Body of pancreas (tissue), 4 donors: ENCODE measurements around the gene CSMD2. TPM values are rescaled to one million over a fixed set of nuclear protein-coding genes. Genes with fewer than 3 reads are reported as not detected.

ENCODE experiments used
- ATAC-seq: fragments of 150-250 bp; one replicate; pipeline ENCODE4 v1.9.1; 2016
- DNase-seq, 4 donors: peaks; one replicate each; pipeline ENCODE4 v3.0.0-alpha.2; 2019
- H3K27ac ChIP-seq, 4 donors: fragments of 200-600 bp; sonication (generic); 1 replicate in 3 of 4; 2 replicates in 1 of 4; pipeline versions ENCODE4 v1.5.1 to v1.6.1; 2016 to 2019; ENCODE audit warnings: mild to moderate bottlenecking in 1 of 4, mixed read lengths in 1 of 4, moderate library complexity in 1 of 4
- H3K27me3 ChIP-seq, 2 donors: fragments of 200-600 bp; sonication (generic); one replicate each; pipeline ENCODE4 v1.6.0; 2016; ENCODE audit warnings: mild to moderate bottlenecking in 1 of 2
- H3K36me3 ChIP-seq, 2 donors: fragments of 200-600 bp; sonication (generic); replicated peaks in 1 of 2; 2 replicates each; pipeline ENCODE4 v1.5.1; 2016; ENCODE audit warnings: low read depth in 2 of 2; ENCODE audit not compliant: insufficient read depth in 1 of 2
- H3K4me1 ChIP-seq: fragments of 200-600 bp; sonication (generic); one replicate; pipeline ENCODE4 v1.6.0; 2016
- H3K4me3 ChIP-seq, 2 donors: fragments of 200-600 bp; sonication (generic); 1 replicate in 1 of 2; 2 replicates in 1 of 2; pipeline ENCODE4 v1.5.1; 2016 to 2019
- H3K9me3 ChIP-seq, 3 donors: fragments of 200-600 bp; sonication (generic); 1 replicate in 2 of 3; 2 replicates in 1 of 3; pipeline ENCODE4 v1.5.1; 2016
- CTCF ChIP-seq, 7 experiments: fragments of 450-650 bp in 4 of 7; fragments of 200-600 bp in 3 of 7; sonication (generic) in 3 of 7; IDR thresholded peaks; one replicate each; pipeline ENCODE4 v1.5.1; 2016 to 2019; ENCODE audit warnings: antibody characterized with exemption in 7 of 7
- POLR2A ChIP-seq, 3 donors: fragments of 450-650 bp; IDR thresholded peaks; one replicate each; pipeline ENCODE4 v1.6.1; 2016; ENCODE audit warnings: antibody characterized with exemption in 3 of 3, mild to moderate bottlenecking in 2 of 3
- WGBS, 2 donors: methylation state at CpG; one replicate each; pipeline ENCODE4 v1.1.5; 2017; 5-methylcytosine and 5-hydroxymethylcytosine counted together
- intact Hi-C: fragments of 100-400 bp; cut with DNase I; formaldehyde crosslinking; loops from one replicate; pipeline ENCODE4 v1.15.1; 2023
- total RNA-seq, 2 donors: library from RNA; depleted of rRNA; stranded (reverse); fragments of >200 nt; gene quantifications; one replicate each; pipeline ENCODE4 v1.1.0, GENCODE V29; 2016

Gene CSMD2
- total RNA-seq, 2 donors from 2014 or later = 0.26 to 0.33 TPM

GRCh38 chr1:33472269-33472980 lies 692.6 kb downstream of the CSMD2 start, which contains the start of gene ZSCAN20:
Gene ZSCAN20, plus strand, starts transcription at chr1:33472645. Its CDS starts 6,644 bp downstream, at chr1:33479289.
- Histone ChIP-seq H3K9me3 (no peaks in the 10 kb centered on the region), H3K4me3 (peak within 1 kb of the TSS in 1 of 2 donors; percentile 59), H3K27ac (peak within 1 kb of the TSS in 3 of 4 donors; percentile 55 to 70 (median 55)), H3K27me3 (no peaks in the 10 kb centered on the region), H3K36me3 (no peaks in the 10 kb centered on the region), H3K4me1 (peaks cover 23% of the 10 kb centered on the region)
- 0 to 1% methylated on average over 38 of the region's 38 CpGs for WGBS, 2 donors
- intact Hi-C loops = loop anchor here (10.0 kb wide), 1 partner anchor 142 kb away; no protein-coding TSS in a partner anchor
- TF ChIP-seq POLR2A (IDR thresholded peaks at IDR 0.05) = peak in 2 of 3 donors; percentile 51 to 55
- TF ChIP-seq CTCF (IDR thresholded peaks at IDR 0.05) = no peak
- ATAC-seq (peak; percentile 97), DNase-seq (peak; percentile 97 to 98 (median 98))

GRCh38 chr1:33471416-33471815 lies 693.6 kb downstream of the CSMD2 start:
- H3K4me1 ChIP-seq = peaks cover 23% of the 10 kb centered on the region
- WGBS, 2 donors = 65 to 76% methylated on average over 4 of the region's 4 CpGs
- intact Hi-C loops = loop anchor here (10.0 kb wide), 1 partner anchor 143 kb away; no protein-coding TSS in a partner anchor
- DNase-seq (no peak), ATAC-seq (no peak)
- TF ChIP-seq CTCF (IDR thresholded peaks at IDR 0.05) = no peak
- no peak for TF ChIP-seq POLR2A (IDR thresholded peaks at IDR 0.05)
- H3K27me3 ChIP-seq = no peaks in the 10 kb centered on the region
- peak overlapping the region in 1 of 4 donors; percentile 10 for H3K27ac ChIP-seq
- no peaks in the 10 kb centered on the region for H3K36me3 ChIP-seq
- H3K4me3 ChIP-seq = no peak overlapping the region
- no peaks in the 10 kb centered on the region for H3K9me3 ChIP-seq

- peak; percentile 59 for ATAC-seq
- Histone ChIP-seq H3K27ac (no peak overlapping the region), H3K4me1 (peaks cover 23% of the 10 kb centered on the region), H3K36me3 (no peaks in the 10 kb centered on the region), H3K9me3 (no peaks in the 10 kb centered on the region), H3K4me3 (no peak overlapping the region), H3K27me3 (no peaks in the 10 kb centered on the region)
- 2 to 4% methylated on average over 11 of the region's 11 CpGs for WGBS, 2 donors
- intact Hi-C loops = loop anchor here (10.0 kb wide), 1 partner anchor 144 kb away; no protein-coding TSS in a partner anchor
- peak; percentile 73 to 85 (median 80) for DNase-seq
- TF ChIP-seq CTCF (IDR thresholded peaks at IDR 0.05) = peak; percentile 64 to 85 (median 83)
- no peak for TF ChIP-seq POLR2A (IDR thresholded peaks at IDR 0.05)
Observed at GRCh38 chr1:33470495-33471012, 694.5 kb downstream of the CSMD2 start.

- TF ChIP-seq POLR2A (IDR thresholded peaks at IDR 0.05) (no peak), CTCF (IDR thresholded peaks at IDR 0.05) (no peak)
- no peaks in the 10 kb centered on the region for H3K27me3 ChIP-seq
- no peaks in the 10 kb centered on the region for H3K36me3 ChIP-seq
- WGBS, 2 donors = 91 to 96% methylated on average over 2 of the region's 2 CpGs
- no peak overlapping the region for H3K4me3 ChIP-seq
- intact Hi-C loops = loop anchor here (10.0 kb wide), 3 partner anchors 145 to 375 kb away; no protein-coding TSS in a partner anchor
- peaks cover 23% of the 10 kb centered on the region for H3K4me1 ChIP-seq
- DNase-seq (no peak), ATAC-seq (no peak)
- no peaks in the 10 kb centered on the region for H3K9me3 ChIP-seq
- H3K27ac ChIP-seq = no peak overlapping the region
Observed at GRCh38 chr1:33469691-33470090, 695.3 kb downstream of the CSMD2 start.
